Measurements from ENCODE around the gene ARHGEF26. TPM values are rescaled to one million over a fixed set of nuclear protein-coding genes. Genes with fewer than 3 reads are reported as not detected.

Gene ARHGEF26
- total RNA-seq, 1 donor from 2014 or later, result 29.2 TPM

DNA sequence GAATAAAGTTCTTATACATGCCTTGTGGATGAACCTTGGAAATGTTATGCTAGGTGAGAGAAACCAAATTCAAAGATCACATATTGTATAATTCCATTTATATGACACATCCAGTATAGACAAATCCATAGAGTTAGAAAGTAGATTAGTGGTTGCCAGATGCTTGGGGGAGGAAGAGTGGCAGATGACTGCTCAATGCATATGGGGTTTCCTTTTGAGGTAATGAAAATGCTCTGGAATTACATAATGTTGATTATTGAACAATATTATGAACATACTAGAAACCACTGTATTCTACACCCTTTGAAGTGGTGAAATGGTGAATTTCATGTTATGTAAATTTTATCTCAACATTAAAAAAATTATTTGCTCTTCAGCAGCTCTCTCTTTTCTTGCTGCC is 102.3 kb downstream of the ARHGEF26 start:
- intact Hi-C loops (cut with DNase I), result no loop called here
- no peaks in the 10 kb centered on the region for H3K36me3 ChIP-seq
- no peak for TF ChIP-seq CTCF (IDR thresholded peaks at IDR 0.05)
- no peak for TF ChIP-seq POLR2A (IDR thresholded peaks at IDR 0.05)
- TF ChIP-seq POLR2AphosphoS5 (IDR thresholded peaks at IDR 0.05; ENCODE audit: insufficient read depth in 1 of 2, low read depth in 1 of 2), result no peak
- no peak overlapping the region for H3K27ac ChIP-seq
- H3K9me3 ChIP-seq, result no peaks in the 10 kb centered on the region
- peaks cover 19% of the 10 kb centered on the region for H3K4me1 ChIP-seq
- no peak overlapping the region for H3K4me3 ChIP-seq
- H3K27me3 ChIP-seq, result no peaks in the 10 kb centered on the region
- DNase-seq (ENCODE audit: extremely low spot score in 2 of 2), result no peak

DNA sequence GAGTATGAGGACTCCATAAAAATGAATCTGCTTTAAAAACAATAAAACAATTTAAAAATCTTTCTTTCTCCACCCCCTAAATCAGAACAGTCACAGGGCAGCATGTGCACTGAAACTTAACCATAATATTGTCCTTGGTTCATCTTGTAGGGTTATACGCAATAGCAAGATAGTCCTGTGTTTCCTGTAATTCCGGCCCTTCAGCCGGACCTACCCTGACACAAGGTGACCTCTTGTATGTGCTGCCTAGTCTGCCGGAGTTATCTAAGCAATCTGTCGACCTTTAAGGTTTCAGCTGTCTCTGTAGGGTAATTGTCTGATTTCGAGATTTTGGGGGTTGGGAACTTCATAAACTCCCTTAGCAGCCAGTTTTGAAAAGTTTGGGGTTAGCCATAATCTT is 103.2 kb downstream of the ARHGEF26 start:
- DNase-seq (ENCODE audit: extremely low spot score in 2 of 2), result no peak
- intact Hi-C loops (cut with DNase I), result no loop called here
- no peaks in the 10 kb centered on the region for H3K27me3 ChIP-seq
- H3K4me3 ChIP-seq, result no peak overlapping the region
- no peaks in the 10 kb centered on the region for H3K36me3 ChIP-seq
- H3K27ac ChIP-seq, result no peak overlapping the region
- peaks cover 21% of the 10 kb centered on the region for H3K4me1 ChIP-seq
- no peaks in the 10 kb centered on the region for H3K9me3 ChIP-seq
- TF ChIP-seq POLR2A (IDR thresholded peaks at IDR 0.05) (no peak), POLR2AphosphoS5 (IDR thresholded peaks at IDR 0.05; ENCODE audit: insufficient read depth in 1 of 2, low read depth in 1 of 2) (no peak), CTCF (IDR thresholded peaks at IDR 0.05) (no peak)

GRCh38 chr3:154224866-154225265 is 103.7 kb downstream of the ARHGEF26 start:
- intact Hi-C loops (cut with DNase I), result no loop called here
- no peak overlapping the region for H3K27ac ChIP-seq
- no peaks in the 10 kb centered on the region for H3K9me3 ChIP-seq
- no peaks in the 10 kb centered on the region for H3K36me3 ChIP-seq
- H3K4me3 ChIP-seq, result no peak overlapping the region
- TF ChIP-seq POLR2AphosphoS5 (IDR thresholded peaks at IDR 0.05; ENCODE audit: insufficient read depth in 1 of 2, low read depth in 1 of 2) (no peak), CTCF (IDR thresholded peaks at IDR 0.05) (no peak), POLR2A (IDR thresholded peaks at IDR 0.05) (no peak)
- no peak for DNase-seq (ENCODE audit: extremely low spot score in 2 of 2)
- peaks cover 21% of the 10 kb centered on the region for H3K4me1 ChIP-seq
- H3K27me3 ChIP-seq, result no peaks in the 10 kb centered on the region

- H3K4me1 ChIP-seq, result peaks cover 21% of the 10 kb centered on the region
- H3K27me3 ChIP-seq, result no peaks in the 10 kb centered on the region
- H3K27ac ChIP-seq, result no peak overlapping the region
- intact Hi-C loops (cut with DNase I), result no loop called here
- H3K9me3 ChIP-seq, result no peaks in the 10 kb centered on the region
- no peak for TF ChIP-seq POLR2AphosphoS5 (IDR thresholded peaks at IDR 0.05; ENCODE audit: insufficient read depth in 1 of 2, low read depth in 1 of 2)
- no peak for TF ChIP-seq POLR2A (IDR thresholded peaks at IDR 0.05)
- no peak for TF ChIP-seq CTCF (IDR thresholded peaks at IDR 0.05)
- no peak for DNase-seq (ENCODE audit: extremely low spot score in 2 of 2)
- H3K36me3 ChIP-seq, result no peaks in the 10 kb centered on the region
- H3K4me3 ChIP-seq, result no peak overlapping the region
Measured at GRCh38 chr3:154225536-154225935, 104.3 kb downstream of the ARHGEF26 start.

GRCh38 chr3:154227531-154227930 is 106.3 kb downstream of the ARHGEF26 start:
- DNase-seq (ENCODE audit: extremely low spot score in 2 of 2), result no peak
- intact Hi-C loops (cut with DNase I), result no loop called here
- Histone ChIP-seq H3K36me3 (no peaks in the 10 kb centered on the region), H3K27me3 (no peaks in the 10 kb centered on the region), H3K9me3 (no peaks in the 10 kb centered on the region), H3K27ac (no peak overlapping the region), H3K4me3 (no peak overlapping the region), H3K4me1 (peaks cover 21% of the 10 kb centered on the region)
- TF ChIP-seq POLR2AphosphoS5 (IDR thresholded peaks at IDR 0.05; ENCODE audit: insufficient read depth in 1 of 2, low read depth in 1 of 2) (no peak), CTCF (IDR thresholded peaks at IDR 0.05) (no peak), POLR2A (IDR thresholded peaks at IDR 0.05) (no peak)

Measured in vagina (tissue), 2 donors.